Urothelium cell line (cell line): ENCODE results near the gene HCLS1.
"Not testable (repeated sequence)": the region's sequence is repeated elsewhere in the genome, so short reads cannot be mapped to it uniquely, and the experiment has no call there.

Experiments
- DNase-seq: peaks from one replicate; pipeline ENCODE4 v3.0.0; 2011; ENCODE audit warnings: low spot score, mixed read lengths
- FAIRE-seq: peaks from 2 replicates; lab custom pipeline; 2011; peaks lifted over from hg19 to GRCh38; lab: Jason Lieb, UNC

Gene HCLS1

GRCh38 chr3:121660356-121661171, at the start of gene HCLS1:
TSS of gene HCLS1 (minus strand) at chr3:121660903. CDS start at chr3:121658347, 2,556 bp downstream.
- FAIRE-seq, result peak; percentile 52
- DNase-seq, result no peak

DNA sequence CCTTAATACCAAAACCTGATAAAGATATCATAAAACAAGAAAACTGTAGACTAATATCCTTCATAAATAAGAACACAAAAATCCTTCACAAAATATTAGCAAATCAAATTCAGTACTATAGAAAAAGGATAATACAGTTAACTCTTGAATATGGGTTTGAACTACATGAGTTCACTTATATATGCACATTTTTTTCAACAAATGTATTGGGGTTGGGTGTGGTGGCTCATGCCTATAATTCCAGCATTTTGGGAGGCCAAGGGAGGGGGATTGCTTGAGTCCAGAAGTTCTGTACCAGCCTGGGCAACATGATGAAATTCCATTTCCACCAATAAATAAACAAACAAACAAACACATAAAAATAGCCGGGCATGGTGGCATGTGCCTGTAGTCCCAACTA, 49.6 kb upstream of the HCLS1 start:
- FAIRE-seq, result no peak
- DNase-seq, result no peak

GRCh38 chr3:121707531-121708273, 47.0 kb upstream of the HCLS1 start:
- DNase-seq, result no peak
- FAIRE-seq, result no peak

DNA sequence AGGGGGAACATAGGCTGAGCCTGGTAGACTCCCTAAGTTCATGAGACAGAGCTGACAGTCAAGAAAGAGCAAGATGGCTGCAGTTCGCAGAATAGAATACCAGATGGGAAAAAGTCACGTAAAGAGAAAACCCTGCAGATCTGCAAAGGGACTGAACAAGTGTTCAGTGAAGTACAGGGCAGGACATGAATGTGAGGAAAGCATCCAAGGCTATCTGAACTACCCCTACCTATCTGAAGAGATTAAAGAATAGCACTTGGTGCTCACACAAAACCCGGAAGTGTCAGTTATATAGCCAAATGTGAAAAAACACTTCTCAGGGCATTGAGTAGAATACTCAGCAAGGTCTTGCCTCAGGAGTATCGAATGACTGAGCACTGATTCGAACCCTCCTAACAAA, 44.8 kb upstream of the HCLS1 start:
- DNase-seq (no peak), FAIRE-seq (no peak)

DNA sequence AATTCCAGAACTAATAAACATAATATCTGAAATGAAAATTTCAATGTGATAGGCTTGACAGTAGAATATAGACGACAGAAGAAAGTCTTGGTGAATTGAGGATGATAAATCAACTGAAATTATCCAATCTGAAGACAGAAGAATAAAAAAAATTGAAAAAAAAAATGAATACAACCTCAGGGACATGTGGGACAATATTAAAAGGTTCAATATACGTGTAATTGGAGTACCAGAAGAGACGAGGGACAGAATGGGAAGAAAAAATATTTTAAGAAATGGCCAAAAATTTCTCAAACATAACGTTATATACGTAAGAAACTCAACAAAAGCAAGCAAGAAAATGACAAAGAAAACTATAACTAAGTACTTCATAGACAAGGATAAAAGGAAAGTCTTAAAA, 43.3 kb upstream of the HCLS1 start:
- no peak for FAIRE-seq
- no peak for DNase-seq

GRCh38 chr3:121698901-121699300, 38.2 kb upstream of the HCLS1 start:
- no peak for DNase-seq
- no peak for FAIRE-seq

- DNase-seq (no peak), FAIRE-seq (no peak)
Observed at GRCh38 chr3:121698476-121698875, 37.8 kb upstream of the HCLS1 start.

DNA sequence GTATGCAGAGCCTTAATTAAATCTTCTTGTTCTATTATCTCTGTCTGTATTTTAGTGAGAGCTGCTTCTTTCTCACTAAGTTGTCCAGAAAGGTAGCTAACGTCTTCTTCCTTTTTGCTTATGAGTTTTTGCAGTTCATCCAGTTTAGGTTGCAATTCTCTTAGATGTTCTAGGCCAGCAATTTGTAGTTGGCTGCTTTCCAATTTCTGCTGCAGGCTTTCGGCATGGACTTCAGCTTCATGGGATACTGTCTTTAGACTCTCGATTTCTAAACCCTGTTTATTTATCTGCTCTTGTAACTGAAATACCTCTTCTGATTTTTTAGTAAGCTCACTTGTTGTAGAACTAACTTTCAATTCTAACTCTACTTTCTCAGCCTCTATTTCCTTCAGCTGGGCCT, 35.5 kb upstream of the HCLS1 start:
- FAIRE-seq (no peak), DNase-seq (no peak)

- no peak for FAIRE-seq
- no peak for DNase-seq
Observed at GRCh38 chr3:121692010-121692699, 31.5 kb upstream of the HCLS1 start.

GRCh38 chr3:121690777-121691405, 30.2 kb upstream of the HCLS1 start:
- no peak for FAIRE-seq
- DNase-seq, result no peak

- not testable (repeated sequence) for FAIRE-seq, DNase-seq
Observed at GRCh38 chr3:121688747-121689146, 28.0 kb upstream of the HCLS1 start.

DNA sequence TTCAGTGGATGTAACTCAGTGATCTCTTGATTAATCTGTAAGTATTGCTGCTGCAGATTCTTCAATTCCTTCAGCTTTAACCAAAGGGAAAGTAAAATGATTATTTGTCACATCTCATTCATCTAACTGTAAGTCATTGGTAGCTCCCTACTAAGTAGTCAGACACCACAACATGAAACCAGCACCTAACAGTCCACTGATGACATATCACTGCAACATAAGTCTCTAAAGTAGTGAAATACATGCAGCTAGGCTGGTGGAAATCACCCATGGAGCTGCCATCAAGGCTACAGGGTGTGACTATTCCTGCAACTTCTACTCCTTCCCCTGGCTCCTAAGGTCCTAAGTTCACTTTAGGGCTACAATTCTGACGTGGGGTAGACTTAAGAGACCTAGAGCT, 21.1 kb upstream of the HCLS1 start:
- DNase-seq (no peak), FAIRE-seq (no peak)

DNA sequence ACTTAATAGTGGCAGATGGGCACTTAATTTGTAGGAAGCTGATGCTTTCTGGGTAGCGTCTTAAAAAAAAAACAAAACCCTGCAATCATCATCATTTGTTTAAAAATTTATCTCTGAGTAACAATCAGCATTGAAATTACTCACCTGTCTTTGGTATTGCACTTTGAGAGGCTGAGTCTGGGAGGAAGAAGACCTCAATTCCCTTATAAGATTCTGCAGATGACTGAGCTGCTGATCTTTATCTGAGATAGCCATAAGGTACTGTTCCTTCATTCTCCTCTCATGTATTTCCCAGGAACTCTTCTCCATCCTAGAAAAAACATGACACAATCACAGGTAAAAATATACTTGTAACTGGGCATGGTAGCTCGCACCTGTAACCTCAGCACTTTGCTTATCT, 16.4 kb upstream of the HCLS1 start:
- FAIRE-seq, result no peak
- no peak for DNase-seq

DNA sequence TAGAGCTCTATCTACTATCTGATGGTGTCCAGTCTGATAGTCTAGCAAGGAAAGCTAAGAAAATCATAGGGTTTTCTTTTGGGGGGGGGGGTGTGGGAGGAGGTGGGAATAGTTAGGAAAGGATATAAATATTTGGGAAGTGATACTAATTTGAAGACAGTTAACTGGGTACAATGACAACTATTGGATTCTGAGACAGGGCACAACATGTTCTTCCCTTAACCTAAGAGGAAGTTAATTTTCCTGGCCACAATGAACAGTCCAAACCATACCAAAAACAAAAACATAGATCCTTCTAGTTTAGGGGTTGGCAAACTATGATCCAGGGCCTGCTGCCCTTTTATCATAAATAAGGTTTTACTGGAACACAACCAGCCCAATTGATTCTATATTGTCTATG, 10.0 kb upstream of the HCLS1 start:
- DNase-seq (no peak), FAIRE-seq (no peak)

DNA sequence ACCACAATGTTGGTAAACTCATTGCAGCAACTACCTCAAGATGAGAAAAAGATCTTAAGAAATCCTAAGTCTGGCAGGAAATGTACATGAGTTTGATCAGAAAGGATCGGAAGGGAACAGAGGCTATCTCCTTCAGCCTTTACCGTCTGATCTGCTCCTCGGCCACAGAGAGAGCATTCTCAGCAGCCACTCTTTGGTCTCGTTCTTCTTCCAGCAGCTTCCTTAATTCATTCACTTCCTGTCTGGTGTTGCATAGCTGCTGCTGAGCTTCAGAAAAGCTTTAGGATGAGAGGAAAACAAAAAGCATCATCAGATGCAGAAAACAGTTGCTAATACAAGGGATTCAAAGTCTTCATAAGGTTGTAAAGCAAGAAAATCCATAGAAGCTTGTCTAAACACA, 6.6 kb upstream of the HCLS1 start:
- DNase-seq, result no peak
- FAIRE-seq, result no peak

GRCh38 chr3:121665488-121665887, 4.8 kb upstream of the HCLS1 start:
- DNase-seq, result no peak
- no peak for FAIRE-seq

DNA sequence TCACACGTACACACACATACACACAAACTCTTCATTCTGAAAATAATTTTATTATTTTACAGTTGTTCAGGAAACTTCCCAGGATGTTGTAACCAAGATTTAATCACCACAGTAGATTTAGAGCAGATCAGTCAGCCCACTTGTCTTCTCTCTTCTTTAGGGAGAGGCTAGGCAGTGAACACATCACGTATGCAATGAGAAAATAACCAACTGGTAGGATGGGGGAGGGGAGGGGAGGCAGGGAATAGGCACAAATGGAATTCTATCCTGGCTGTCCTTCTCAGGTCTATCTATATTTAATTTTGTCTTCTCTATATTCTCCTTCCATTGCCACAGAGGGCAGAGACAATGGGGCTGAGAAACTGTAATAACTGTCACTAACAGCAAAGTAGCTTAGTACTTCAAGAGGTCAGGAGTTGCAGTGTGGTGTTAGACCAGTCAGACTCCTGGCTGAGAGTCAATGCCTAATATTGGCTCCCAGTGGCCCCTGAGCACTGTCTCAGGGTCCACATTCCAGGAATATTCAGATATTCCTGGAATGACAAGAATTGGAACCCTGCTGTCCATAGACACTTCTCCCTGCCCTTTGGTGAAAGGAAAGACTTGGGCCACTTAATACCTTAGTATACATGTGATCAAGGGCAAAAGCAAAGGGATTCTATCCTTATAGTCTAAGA, 2.6 kb upstream of the HCLS1 start:
- no peak for FAIRE-seq
- DNase-seq, result no peak

DNA sequence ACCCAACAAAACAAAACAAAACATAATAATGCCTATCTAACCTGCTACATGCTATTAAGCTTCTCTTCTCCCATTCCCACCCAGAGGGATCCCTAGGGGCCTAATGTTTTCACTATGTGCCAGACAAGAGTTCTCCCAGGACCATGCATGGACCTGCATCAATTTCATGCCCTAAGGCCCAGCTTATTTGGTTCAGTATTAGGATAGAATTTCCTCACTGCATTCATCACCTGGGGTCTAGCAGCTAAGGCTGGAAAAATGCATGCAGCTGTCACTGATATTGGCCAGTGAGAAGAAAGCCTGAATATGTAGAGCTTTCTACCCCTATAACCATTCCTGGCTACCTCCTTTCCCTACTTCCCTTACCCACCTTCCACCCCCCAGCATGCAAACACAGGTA, 2.0 kb upstream of the HCLS1 start:
- no peak for DNase-seq
- no peak for FAIRE-seq

DNA sequence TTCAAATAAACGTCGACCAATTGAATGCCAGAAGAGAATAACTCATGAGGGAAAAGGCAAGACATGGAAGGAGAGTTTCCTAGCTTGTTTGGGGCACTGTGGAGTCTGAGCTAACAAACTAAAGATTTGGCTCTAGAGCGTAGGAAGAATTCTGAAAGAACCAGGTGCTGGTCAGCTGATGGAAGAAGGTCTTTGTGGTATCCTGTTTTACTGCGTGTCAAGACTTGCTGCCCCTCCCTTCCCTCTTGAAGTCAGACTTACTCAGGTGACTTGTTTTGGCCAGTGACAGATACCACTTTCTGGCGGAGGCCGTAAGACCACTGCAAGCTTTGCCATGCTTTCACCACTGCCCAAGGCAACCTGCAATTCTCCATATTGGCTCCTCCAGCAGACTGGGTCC, 673 bp upstream of the HCLS1 start:
- no peak for DNase-seq
- peak; percentile 20 for FAIRE-seq

- FAIRE-seq, result no peak
- no peak for DNase-seq
Observed at GRCh38 chr3:121659586-121659985, 1.1 kb downstream of the HCLS1 start.
